SK-N-SH (cell line): ENCODE results near the gene RLF. TPM values are rescaled to one million over a fixed set of nuclear protein-coding genes. Genes with fewer than 3 reads are reported as not detected.

ENCODE experiments used
- CTCF ChIA-PET: fragments of 300-600, 350-600 bp; formaldehyde crosslinking; extraction: SDS; loops from one replicate; lab custom pipeline; 2021; lab: Yijun Ruan, JAX
- POLR2A ChIA-PET: fragments of 350-600 bp; sonication (Branson Sonifier 250); formaldehyde crosslinking; extraction: SDS; loops from one replicate; lab custom pipeline; 2020; ENCODE audit warnings: antibody characterized with exemption, inconsistent platforms; lab: Yijun Ruan, JAX
- DNase-seq: peaks from one replicate; pipeline ENCODE4 v3.0.0; 2012
- H2AFZ ChIP-seq: fragments of 200-600 bp; sonication (generic); 2 replicates; pipeline ENCODE4 v1.8.1; 2016; ENCODE audit warnings: antibody characterized with exemption, mild to moderate bottlenecking, low read depth
- H3F3A ChIP-seq: fragments of 200-600 bp; sonication (generic); replicated peaks from 2 replicates; pipeline ENCODE3; 2016; ENCODE audit warnings: antibody characterized with exemption, mild to moderate bottlenecking; ENCODE audit not compliant: insufficient read depth
- H3K27ac ChIP-seq, 2 experiments: fragments of 200-500 bp in 1 of 2; fragments of 200-600 bp in 1 of 2; sonication (Bioruptor generic) in 1 of 2; sonication (generic), shearing (Covaris generic) in 1 of 2; 2 replicates each; pipeline versions ENCODE4 v1.5.1 to v1.6.1; 2014 to 2016; ENCODE audit warnings: low read depth in 2 of 2, inconsistent platforms in 1 of 2, low read length in 1 of 2, mild to moderate bottlenecking in 1 of 2, mixed read lengths in 1 of 2
- H3K27me3 ChIP-seq: fragments of 200-600 bp; sonication (generic), shearing (Covaris generic); 2 replicates; pipeline ENCODE4 v1.6.1; 2016; ENCODE audit warnings: mixed run types; ENCODE audit not compliant: insufficient read depth
- H3K36me3 ChIP-seq, 2 experiments: fragments of 200-500 bp in 1 of 2; fragments of 200-600 bp in 1 of 2; sonication (Bioruptor generic) in 1 of 2; sonication (generic) in 1 of 2; replicated peaks in 1 of 2; 2 replicates each; pipeline versions ENCODE3 to v1.5.1; 2014 to 2016; ENCODE audit warnings: low read length in 1 of 2, mild to moderate bottlenecking in 1 of 2; ENCODE audit not compliant: insufficient read depth in 2 of 2, control insufficient read depth in 1 of 2
- H3K4me1 ChIP-seq, 2 experiments: fragments of 200-500 bp in 1 of 2; fragments of 200-600 bp in 1 of 2; sonication (Bioruptor generic) in 1 of 2; sonication (generic), shearing (Covaris generic) in 1 of 2; 2 replicates each; pipeline versions ENCODE4 v1.5.1 to v1.6.1; 2014 to 2016; ENCODE audit warnings: low read depth in 1 of 2, low read length in 1 of 2, mixed run types in 1 of 2; ENCODE audit not compliant: insufficient read depth in 2 of 2, control insufficient read depth in 1 of 2
- H3K4me2 ChIP-seq: fragments of 200-600 bp; sonication (generic), shearing (Covaris generic); 2 replicates; pipeline ENCODE4 v1.6.1; 2017; ENCODE audit warnings: mixed run types
- H3K4me3 ChIP-seq, 2 experiments: fragments of 200-500 bp in 1 of 2; fragments of 200-600 bp in 1 of 2; sonication (Bioruptor generic) in 1 of 2; sonication (generic), shearing (Covaris generic) in 1 of 2; 2 replicates each; pipeline versions ENCODE4 v1.5.1 to v1.8.1; 2014 to 2016; ENCODE audit warnings: low read depth in 2 of 2, inconsistent platforms in 1 of 2, low read length in 1 of 2, mild to moderate bottlenecking in 1 of 2, mixed read lengths in 1 of 2, moderate library complexity in 1 of 2
- H3K79me2 ChIP-seq: fragments of 200-600 bp; sonication (generic); 2 replicates; pipeline ENCODE4 v1.8.1; 2017; ENCODE audit warnings: mild to moderate bottlenecking; ENCODE audit not compliant: insufficient read depth
- H3K9ac ChIP-seq: fragments of 200-600 bp; sonication (generic); 2 replicates; pipeline ENCODE4 v1.6.1; 2017; ENCODE audit warnings: mixed run types
- H3K9me2 ChIP-seq: fragments of 200-600 bp; sonication (generic); 2 replicates; pipeline ENCODE4 v1.6.1; 2017; ENCODE audit warnings: mixed run types
- H3K9me3 ChIP-seq: fragments of 200-600 bp; sonication (generic); 2 replicates; pipeline ENCODE4 v1.6.1; 2017; ENCODE audit warnings: mixed run types, mild to moderate bottlenecking, moderate library complexity
- H4K20me1 ChIP-seq: fragments of 200-600 bp; sonication (generic); 2 replicates; pipeline ENCODE4 v1.6.1; 2017; ENCODE audit warnings: mild to moderate bottlenecking, mixed run types; ENCODE audit not compliant: insufficient read depth
- EP300 ChIP-seq, 2 experiments: IDR thresholded peaks; 2 replicates each; pipeline versions ENCODE4 v1.4.0 to v1.6.1; 2012; ENCODE audit warnings: borderline replicate concordance in 1 of 2, low read depth in 1 of 2, low read length in 1 of 2
- FOSL2 ChIP-seq: IDR thresholded peaks from 2 replicates; pipeline ENCODE4 v1.4.0; 2012; ENCODE audit warnings: low read depth, mild to moderate bottlenecking, moderate library complexity, borderline replicate concordance
- FOXJ3 ChIP-seq: sonication (generic); formaldehyde crosslinking; IDR thresholded peaks from 2 replicates; pipeline ENCODE4 v1.5.1; 2020; ENCODE audit warnings: mild to moderate bottlenecking, missing genetic modification reagents
- GABPA ChIP-seq: IDR thresholded peaks from 2 replicates; pipeline ENCODE4 v1.4.0; 2012; ENCODE audit warnings: low read depth, mild to moderate bottlenecking
- JUND ChIP-seq: IDR thresholded peaks from 2 replicates; pipeline ENCODE4 v1.4.0; 2012
- MAX ChIP-seq: IDR thresholded peaks from 2 replicates; pipeline ENCODE4 v1.4.0; 2012; ENCODE audit warnings: low read depth
- MXI1 ChIP-seq: IDR thresholded peaks from 2 replicates; pipeline ENCODE4 v1.6.1; 2012; ENCODE audit warnings: mild to moderate bottlenecking, low read depth, low read length, improper control_type of control experiment
- NRF1 ChIP-seq: IDR thresholded peaks from 2 replicates; pipeline ENCODE4 v1.6.1; 2012; ENCODE audit warnings: low read depth, mild to moderate bottlenecking, low read length
- PBX3 ChIP-seq: IDR thresholded peaks from 2 replicates; pipeline ENCODE4; 2012
- POLR2AphosphoS5 ChIP-seq: IDR thresholded peaks from 2 replicates; pipeline ENCODE4 v1.6.1; 2012; ENCODE audit warnings: low read depth, low read length
- REST ChIP-seq: IDR thresholded peaks from 2 replicates; pipeline ENCODE4 v1.6.1; 2012; ENCODE audit warnings: mild to moderate bottlenecking, low read depth, low read length, moderate library complexity
- RFX5 ChIP-seq: IDR thresholded peaks from 2 replicates; pipeline ENCODE4 v1.6.1; 2012; ENCODE audit warnings: mild to moderate bottlenecking, improper control_type of control experiment, low read length
- SIN3A ChIP-seq: IDR thresholded peaks from 2 replicates; pipeline ENCODE4 v1.6.1; 2012; ENCODE audit warnings: low read depth, mild to moderate bottlenecking, low read length, moderate library complexity, borderline replicate concordance
- TAF1 ChIP-seq: IDR thresholded peaks from 2 replicates; pipeline ENCODE4 v1.6.1; 2012; ENCODE audit warnings: low read depth, mild to moderate bottlenecking, low read length, moderate library complexity, borderline replicate concordance
- TCF12 ChIP-seq: IDR thresholded peaks from 2 replicates; pipeline ENCODE4 v1.4.0; 2012
- TEAD4 ChIP-seq: IDR thresholded peaks from 2 replicates; pipeline ENCODE4 v1.4.0; 2012; ENCODE audit warnings: mild to moderate bottlenecking, borderline replicate concordance; ENCODE audit not compliant: insufficient read depth
- USF1 ChIP-seq: IDR thresholded peaks from 2 replicates; pipeline ENCODE4 v1.4.0; 2012; ENCODE audit warnings: low read depth, borderline replicate concordance
- YY1 ChIP-seq: IDR thresholded peaks from 2 replicates; pipeline ENCODE4 v1.4.0; 2012; ENCODE audit warnings: low read depth, mild to moderate bottlenecking
- ZBTB33 ChIP-seq: IDR thresholded peaks from 2 replicates; pipeline ENCODE4 v1.4.0; 2012; ENCODE audit warnings: low read depth, borderline replicate concordance
- WGBS: methylation state at CpG from one replicate; pipeline ENCODE4 v1.1.6; 2017; ENCODE audit warnings: low lambda C conversion rate; 5-methylcytosine and 5-hydroxymethylcytosine counted together
- polyA plus RNA-seq, 3 experiments: library from polyadenylated mRNA; depleted of rRNA; stranded (reverse); fragments of >200 nt; gene quantifications; 2 replicates each; pipeline ENCODE4 v1.2.3, GENCODE V29; 2012

The RLF gene
- polyA plus RNA-seq, 1 of the 3 experiments (the other 2 are of a cell fraction) = 2.3 TPM

GRCh38 chr1:40210511-40211204 lies 49.5 kb downstream of the RLF start:
- no peaks in the 10 kb centered on the region; a peak in 1 of 4 replicates for H3K4me1 ChIP-seq
- H3K79me2 ChIP-seq = peaks cover 24% of the 10 kb centered on the region; the same call in 1 of the 2 replicates
- no peak for DNase-seq
- no peak overlapping the region for H3K4me2 ChIP-seq
- no peaks in the 10 kb centered on the region for H3K27me3 ChIP-seq
- ChIA-PET CTCF (interaction anchor here (1.0 to 1.7 kb wide), 3 partner anchors 13 to 58 kb away, joined by 3 to 5 read pairs (median 3); no protein-coding TSS in a partner anchor), POLR2A (no interaction called here)
- H3K27ac ChIP-seq = no peak overlapping the region
- no peaks in the 10 kb centered on the region for H3F3A ChIP-seq
- no peaks in the 10 kb centered on the region for H3K9me3 ChIP-seq
- H3K9me2 ChIP-seq = no peaks in the 10 kb centered on the region
- H3K4me3 ChIP-seq = no peak overlapping the region
- no peak for TF ChIP-seq USF1
- TF ChIP-seq TEAD4 = no peak
- no peak for TF ChIP-seq JUND
- no peak for TF ChIP-seq RFX5
- no peak for TF ChIP-seq FOSL2
- no peak for TF ChIP-seq FOXJ3
- no peak for TF ChIP-seq POLR2AphosphoS5
- TF ChIP-seq YY1 = no peak
- no peak for TF ChIP-seq PBX3
- no peak for TF ChIP-seq MXI1
- no peak for TF ChIP-seq EP300 (IDR thresholded peaks at IDR 0.05; ENCODE audit: borderline replicate concordance in 1 of 2, low read depth in 1 of 2, low read length in 1 of 2)
- no peak for TF ChIP-seq NRF1
- TF ChIP-seq SIN3A = no peak
- no peak for TF ChIP-seq MAX
- no peak for TF ChIP-seq GABPA
- TF ChIP-seq TAF1 = no peak
- TF ChIP-seq ZBTB33 = no peak
- no peak for TF ChIP-seq TCF12
- TF ChIP-seq REST = no peak
- H3K9ac ChIP-seq = no peak overlapping the region
- H2AFZ ChIP-seq = no peak overlapping the region
- 94% methylated on average over 3 of the region's 3 CpGs for WGBS
- H4K20me1 ChIP-seq = no peaks in the 10 kb centered on the region
- H3K36me3 ChIP-seq = peaks cover 13 to 48% of the 10 kb centered on the region in 2 experiments
